ENCODE measurements around the gene TRIM72.

The TRIM72 gene

GRCh38 chr16:31204871-31205666 is 8.8 kb upstream of the TRIM72 start:
- no peak overlapping the region for H3K9ac ChIP-seq (ENCODE audit: low read length)
- H4K20me1 ChIP-seq (ENCODE audit: insufficient read depth, low read length): 0 out of 2 replicates have a peak, but pooled peaks cover 4% of the 10 kb centered on the region
- no peak overlapping the region for H3K4me3 ChIP-seq (ENCODE audit: low read length)
- H3K9me3 ChIP-seq (ENCODE audit: insufficient read depth, low read length): no peaks in the 10 kb centered on the region
- H3K36me3 ChIP-seq (replicated peaks; ENCODE audit: low read depth, low read length): no peaks in the 10 kb centered on the region
- no peak overlapping the region for H3K27ac ChIP-seq (ENCODE audit: low read length)
- H3K27me3 ChIP-seq (ENCODE audit: low read depth, low read length): no peaks in the 10 kb centered on the region
- no peak overlapping the region for H2AFZ ChIP-seq (ENCODE audit: low read depth, low read length)
- H3K4me1 ChIP-seq (ENCODE audit: low read length): peaks cover 37% of the 10 kb centered on the region
- TF ChIP-seq EZH2phosphoT487 (IDR thresholded peaks at IDR 0.05; ENCODE audit: low read depth): no peak
- TF ChIP-seq CTCF (IDR thresholded peaks at IDR 0.05; ENCODE audit: low read depth, low read length): no peak
- H3K4me2 ChIP-seq (ENCODE audit: low read length): no peak overlapping the region
- H3K79me2 ChIP-seq (ENCODE audit: low read length): no peaks in the 10 kb centered on the region

GRCh38 chr16:31206776-31207175 is 7.1 kb upstream of the TRIM72 start:
- no peaks in the 10 kb centered on the region for H4K20me1 ChIP-seq (ENCODE audit: insufficient read depth, low read length)
- H3K27me3 ChIP-seq (ENCODE audit: low read depth, low read length): no peaks in the 10 kb centered on the region
- H3K9me3 ChIP-seq (ENCODE audit: insufficient read depth, low read length): no peaks in the 10 kb centered on the region
- H2AFZ ChIP-seq (ENCODE audit: low read depth, low read length): no peak overlapping the region
- no peak overlapping the region for H3K4me3 ChIP-seq (ENCODE audit: low read length)
- no peak overlapping the region for H3K9ac ChIP-seq (ENCODE audit: low read length)
- no peak overlapping the region for H3K4me2 ChIP-seq (ENCODE audit: low read length)
- peaks cover 30% of the 10 kb centered on the region for H3K4me1 ChIP-seq (ENCODE audit: low read length)
- no peak for TF ChIP-seq CTCF (IDR thresholded peaks at IDR 0.05; ENCODE audit: low read depth, low read length)
- TF ChIP-seq EZH2phosphoT487 (IDR thresholded peaks at IDR 0.05; ENCODE audit: low read depth): no peak
- H3K27ac ChIP-seq (ENCODE audit: low read length): no peak overlapping the region
- no peaks in the 10 kb centered on the region for H3K79me2 ChIP-seq (ENCODE audit: low read length)
- H3K36me3 ChIP-seq (replicated peaks; ENCODE audit: low read depth, low read length): no peaks in the 10 kb centered on the region

GRCh38 chr16:31213342-31213741 is 577 bp upstream of the TRIM72 start:
- TF ChIP-seq CTCF (IDR thresholded peaks at IDR 0.05; ENCODE audit: low read depth, low read length): no peak
- no peak for TF ChIP-seq EZH2phosphoT487 (IDR thresholded peaks at IDR 0.05; ENCODE audit: low read depth)
- Histone ChIP-seq H3K4me3 (ENCODE audit: low read length) (no peak overlapping the region), H3K36me3 (replicated peaks; ENCODE audit: low read depth, low read length) (no peaks in the 10 kb centered on the region), H3K4me1 (ENCODE audit: low read length) (peaks cover 10% of the 10 kb centered on the region), H3K9ac (ENCODE audit: low read length) (no peak overlapping the region), H3K9me3 (ENCODE audit: insufficient read depth, low read length) (no peaks in the 10 kb centered on the region), H4K20me1 (ENCODE audit: insufficient read depth, low read length) (no peaks in the 10 kb centered on the region), H3K27me3 (ENCODE audit: low read depth, low read length) (no peaks in the 10 kb centered on the region), H2AFZ (ENCODE audit: low read depth, low read length) (no peak overlapping the region), H3K79me2 (ENCODE audit: low read length) (no peaks in the 10 kb centered on the region), H3K4me2 (ENCODE audit: low read length) (no peak overlapping the region), H3K27ac (ENCODE audit: low read length) (no peak overlapping the region)

GRCh38 chr16:31214708-31215286 is 878 bp downstream of the TRIM72 start:
- TF ChIP-seq CTCF (IDR thresholded peaks at IDR 0.05; ENCODE audit: low read depth, low read length) (no peak), EZH2phosphoT487 (IDR thresholded peaks at IDR 0.05; ENCODE audit: low read depth) (no peak)
- H4K20me1 ChIP-seq (ENCODE audit: insufficient read depth, low read length): no peaks in the 10 kb centered on the region
- H3K4me3 ChIP-seq (ENCODE audit: low read length): no peak overlapping the region
- no peak overlapping the region for H3K9ac ChIP-seq (ENCODE audit: low read length)
- no peaks in the 10 kb centered on the region for H3K9me3 ChIP-seq (ENCODE audit: insufficient read depth, low read length)
- H3K36me3 ChIP-seq (replicated peaks; ENCODE audit: low read depth, low read length): no peaks in the 10 kb centered on the region
- peaks cover 9% of the 10 kb centered on the region for H3K4me1 ChIP-seq (ENCODE audit: low read length)
- H3K27me3 ChIP-seq (ENCODE audit: low read depth, low read length): no peaks in the 10 kb centered on the region
- no peak overlapping the region for H3K27ac ChIP-seq (ENCODE audit: low read length)
- no peak overlapping the region for H3K4me2 ChIP-seq (ENCODE audit: low read length)
- H3K79me2 ChIP-seq (ENCODE audit: low read length): no peaks in the 10 kb centered on the region
- H2AFZ ChIP-seq (ENCODE audit: low read depth, low read length): no peak overlapping the region
